Endothelial cell of umbilical vein (primary cell): Measurements from ENCODE around the gene MYOG.

ENCODE experiments used
- EZH2 ChIP-seq: IDR thresholded peaks from 2 replicates; pipeline ENCODE4 v1.6.1; 2012; ENCODE audit warnings: borderline replicate concordance, low read depth, mild to moderate bottlenecking, moderate library complexity, low read length, inconsistent platforms; ENCODE audit not compliant: severe bottlenecking
- FOS ChIP-seq: IDR thresholded peaks from 2 replicates; pipeline ENCODE4 v1.6.1; 2011; ENCODE audit warnings: mild to moderate bottlenecking, low read length, moderate library complexity, borderline replicate concordance; ENCODE audit not compliant: insufficient read depth
- GATA2 ChIP-seq: IDR thresholded peaks from 2 replicates; pipeline ENCODE4 v1.7.0; 2011; ENCODE audit warnings: low read depth, mild to moderate bottlenecking, moderate library complexity, mixed read lengths, low read length; ENCODE audit not compliant: insufficient read length, insufficient read depth
- JUN ChIP-seq: IDR thresholded peaks from 2 replicates; pipeline ENCODE4 v1.6.1; 2011; ENCODE audit warnings: borderline replicate concordance, low read depth; ENCODE audit not compliant: insufficient read length, insufficient read depth
- MYC ChIP-seq: IDR thresholded peaks from one replicate; pipeline ENCODE4 v1.6.1; 2011; ENCODE audit warnings: mild to moderate bottlenecking, low read depth, low read length
- POLR2A ChIP-seq: IDR thresholded peaks from 2 replicates; pipeline ENCODE4 v1.6.1; 2012; ENCODE audit warnings: low read depth, mild to moderate bottlenecking, control low read depth, low read length
- POLR2AphosphoS5 ChIP-seq: IDR thresholded peaks from 2 replicates; pipeline ENCODE4 v1.6.1; 2012; ENCODE audit warnings: low read depth, mild to moderate bottlenecking, control low read depth, low read length, moderate library complexity; ENCODE audit not compliant: insufficient read depth
- TF ChIP-seq, protein P1 (sequence below), 2 donors: IDR thresholded peaks; 1 replicate in 1 of 2; 2 replicates in 1 of 2; pipeline ENCODE4 v1.5.1; 2011; ENCODE audit warnings: low read length in 2 of 2, mild to moderate bottlenecking in 2 of 2, moderate library complexity in 2 of 2, control low read depth in 1 of 2, inconsistent platforms in 1 of 2, low read depth in 1 of 2; ENCODE audit not compliant: insufficient read depth in 1 of 2; ENCODE audit errors: extremely low read depth in 1 of 2
- TF ChIP-seq, protein P2 (sequence below): IDR thresholded peaks from 2 replicates; pipeline ENCODE4 v1.6.1; 2011; ENCODE audit not compliant: insufficient read depth, insufficient read length

DNA sequence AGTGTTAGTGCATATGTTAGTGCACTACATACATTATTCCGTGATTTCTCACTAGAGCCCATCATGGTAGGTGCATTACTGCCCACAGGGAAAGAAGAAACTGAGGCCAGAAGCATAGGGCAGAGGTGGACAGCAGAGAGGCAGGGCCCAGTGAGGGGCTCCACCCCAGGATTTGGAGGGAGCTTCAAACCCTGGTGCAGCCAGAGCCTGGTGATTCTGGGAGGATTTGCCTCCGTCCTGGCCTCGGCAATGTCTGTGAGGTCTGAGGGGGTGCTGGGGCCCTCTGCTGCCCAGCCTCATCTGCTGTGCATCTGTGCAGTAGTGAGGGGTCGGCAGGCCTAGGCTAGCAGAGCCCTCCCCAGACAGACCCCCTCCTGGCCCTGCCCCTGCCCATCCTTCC lies 36.7 kb downstream of the MYOG start:
- no peak for TF ChIP-seq EZH2
- TF ChIP-seq POLR2A: no peak
- TF ChIP-seq, protein P1, sequence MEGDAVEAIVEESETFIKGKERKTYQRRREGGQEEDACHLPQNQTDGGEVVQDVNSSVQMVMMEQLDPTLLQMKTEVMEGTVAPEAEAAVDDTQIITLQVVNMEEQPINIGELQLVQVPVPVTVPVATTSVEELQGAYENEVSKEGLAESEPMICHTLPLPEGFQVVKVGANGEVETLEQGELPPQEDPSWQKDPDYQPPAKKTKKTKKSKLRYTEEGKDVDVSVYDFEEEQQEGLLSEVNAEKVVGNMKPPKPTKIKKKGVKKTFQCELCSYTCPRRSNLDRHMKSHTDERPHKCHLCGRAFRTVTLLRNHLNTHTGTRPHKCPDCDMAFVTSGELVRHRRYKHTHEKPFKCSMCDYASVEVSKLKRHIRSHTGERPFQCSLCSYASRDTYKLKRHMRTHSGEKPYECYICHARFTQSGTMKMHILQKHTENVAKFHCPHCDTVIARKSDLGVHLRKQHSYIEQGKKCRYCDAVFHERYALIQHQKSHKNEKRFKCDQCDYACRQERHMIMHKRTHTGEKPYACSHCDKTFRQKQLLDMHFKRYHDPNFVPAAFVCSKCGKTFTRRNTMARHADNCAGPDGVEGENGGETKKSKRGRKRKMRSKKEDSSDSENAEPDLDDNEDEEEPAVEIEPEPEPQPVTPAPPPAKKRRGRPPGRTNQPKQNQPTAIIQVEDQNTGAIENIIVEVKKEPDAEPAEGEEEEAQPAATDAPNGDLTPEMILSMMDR (IDR thresholded peaks at IDR 0.05; ENCODE audit: extremely low read depth in 1 of 2, insufficient read depth in 1 of 2, low read depth in 1 of 2, low read length in 2 of 2): no peak
- TF ChIP-seq POLR2AphosphoS5: no peak
- TF ChIP-seq, protein P2, sequence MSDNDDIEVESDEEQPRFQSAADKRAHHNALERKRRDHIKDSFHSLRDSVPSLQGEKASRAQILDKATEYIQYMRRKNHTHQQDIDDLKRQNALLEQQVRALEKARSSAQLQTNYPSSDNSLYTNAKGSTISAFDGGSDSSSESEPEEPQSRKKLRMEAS: no peak
- no peak for TF ChIP-seq MYC
- no peak for TF ChIP-seq JUN
- no peak for TF ChIP-seq GATA2
- TF ChIP-seq FOS: no peak
